Amniotic stem cell (primary cell): ENCODE measurements around the gene AK1.

Experiments used
- DNase-seq: peaks from one replicate; lab custom pipeline; 2025; lab: John Stamatoyannopoulos, UW

The AK1 gene

DNA sequence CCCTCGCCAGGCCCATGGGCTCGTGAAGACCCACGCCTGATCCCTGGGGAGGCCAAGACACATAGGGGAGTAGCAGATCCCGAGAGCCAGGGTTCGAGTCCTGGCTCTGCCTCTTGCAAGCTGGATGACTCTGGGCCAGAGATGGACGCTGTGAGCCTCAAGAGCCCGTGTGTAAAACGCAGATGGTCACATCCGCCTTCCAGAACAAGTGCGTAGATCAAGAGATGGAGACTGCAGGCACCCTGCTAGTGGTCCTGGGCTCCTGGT lies 31.1 kb upstream of the AK1 start:
- no peak for DNase-seq

DNA sequence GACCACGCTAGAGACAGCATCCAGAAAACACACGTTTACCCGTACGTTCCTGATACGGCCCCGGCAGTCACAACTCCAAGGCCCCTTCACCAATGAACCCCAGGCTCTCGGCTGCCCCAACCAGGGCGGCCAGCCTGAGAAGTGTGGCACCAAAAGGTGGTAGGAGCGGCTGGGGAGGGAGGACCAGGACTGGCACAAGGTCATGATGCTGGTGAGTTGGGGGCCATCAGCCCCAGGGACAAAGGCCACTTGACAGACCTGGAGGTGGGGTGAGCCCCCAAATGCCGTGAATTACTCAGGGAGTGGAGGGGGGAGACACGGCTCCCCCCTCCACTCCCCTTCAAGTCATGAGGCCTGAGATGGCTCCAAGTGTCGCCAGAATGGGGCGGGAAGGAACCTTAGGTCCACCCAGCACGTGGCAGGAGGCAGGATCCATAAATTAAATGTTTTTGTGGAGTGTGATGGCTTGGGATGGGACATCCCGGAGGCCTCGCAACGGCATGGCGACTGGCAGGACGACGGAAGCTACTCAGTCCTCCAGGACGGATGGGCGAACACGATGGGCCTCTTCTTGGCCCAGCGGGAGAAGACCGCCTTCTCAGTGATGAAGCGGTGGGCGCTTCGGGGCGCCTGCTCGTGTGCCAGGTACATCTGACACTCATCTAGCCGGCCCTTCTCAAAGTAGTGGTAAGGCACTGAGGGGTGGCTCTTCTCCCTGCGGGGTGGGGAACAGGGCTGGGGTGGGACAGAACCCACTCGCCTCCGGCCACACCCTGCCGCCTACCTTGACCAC lies 30.6 kb upstream of the AK1 start:
- DNase-seq: no peak

DNA sequence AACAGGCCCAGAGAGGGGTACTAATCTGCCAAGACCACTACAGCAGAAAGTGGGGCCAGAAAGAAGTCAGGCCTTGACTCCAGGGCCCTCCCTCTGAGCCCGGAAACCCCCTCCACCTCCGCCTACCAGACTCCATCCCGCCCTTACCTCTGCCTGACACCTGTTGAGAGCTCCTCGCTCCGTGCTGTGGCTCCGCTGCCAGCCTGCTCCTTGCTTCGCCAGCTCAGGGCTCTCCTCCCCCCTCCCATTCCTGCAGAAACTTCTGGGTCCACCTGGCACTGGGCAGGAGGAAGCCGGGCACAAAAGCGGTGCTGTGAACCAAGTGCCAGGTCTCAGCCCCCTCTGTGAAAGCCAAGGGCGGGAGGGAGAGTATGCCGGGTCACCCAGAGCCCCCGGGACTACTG lies 28.3 kb upstream of the AK1 start:
- no peak for DNase-seq

DNA sequence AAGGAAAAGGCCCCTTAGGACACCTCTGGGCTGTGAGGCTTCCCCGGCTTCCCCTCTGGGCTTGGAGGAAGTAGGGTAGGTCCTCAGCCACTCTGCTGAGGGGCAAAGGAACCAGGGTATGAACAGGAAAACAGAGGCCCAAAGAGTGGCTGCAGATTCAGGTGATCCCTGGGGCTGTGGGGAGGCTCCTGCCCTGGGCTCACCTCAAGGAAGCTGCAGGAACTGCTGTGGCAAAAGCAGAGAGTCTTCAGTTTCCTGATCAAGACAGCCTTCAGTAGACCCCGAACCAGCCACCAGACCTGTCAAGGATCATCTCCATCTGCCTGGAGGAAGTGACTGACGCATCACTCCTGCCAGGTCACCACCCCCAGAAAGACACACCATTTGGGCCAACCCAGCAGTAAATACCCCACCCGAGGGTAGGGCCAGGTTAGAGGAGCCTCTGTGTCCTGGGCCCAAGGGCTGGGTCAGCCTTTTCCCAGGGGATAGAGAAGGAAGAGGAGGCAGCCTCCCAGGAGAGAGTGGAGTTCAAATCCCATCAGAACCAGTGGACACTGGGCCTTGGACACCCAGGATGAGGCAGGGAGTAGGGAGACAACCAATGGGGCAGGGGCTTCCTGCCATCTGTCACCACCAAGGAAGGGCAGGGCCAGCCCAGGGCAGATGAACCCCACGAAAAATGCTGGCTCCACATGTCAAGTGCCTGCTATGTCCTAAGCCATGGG lies 27.7 kb upstream of the AK1 start:
- no peak for DNase-seq

DNA sequence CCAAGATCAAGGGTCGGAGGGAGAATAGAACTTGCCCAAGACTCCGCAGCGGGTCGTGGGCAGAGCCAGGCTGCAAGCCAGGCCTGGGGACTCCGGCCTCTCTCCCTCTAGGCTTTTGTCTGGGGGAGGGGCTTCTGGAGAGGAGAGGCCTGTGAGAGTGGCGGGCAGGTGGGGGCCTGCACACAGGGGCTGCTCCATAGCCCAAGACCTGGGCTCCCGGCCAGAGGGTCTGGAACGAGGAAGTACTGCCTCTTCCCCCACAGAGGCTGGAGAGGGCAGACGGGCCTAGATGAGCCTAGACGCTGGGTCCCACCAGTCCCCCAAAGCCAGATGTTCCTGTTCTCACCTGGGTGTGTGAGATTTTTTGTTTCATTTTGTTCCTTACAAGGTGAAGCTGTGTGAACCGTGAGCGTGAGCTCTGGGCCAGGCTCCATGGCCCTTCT lies 27.1 kb upstream of the AK1 start:
- no peak for DNase-seq

DNA sequence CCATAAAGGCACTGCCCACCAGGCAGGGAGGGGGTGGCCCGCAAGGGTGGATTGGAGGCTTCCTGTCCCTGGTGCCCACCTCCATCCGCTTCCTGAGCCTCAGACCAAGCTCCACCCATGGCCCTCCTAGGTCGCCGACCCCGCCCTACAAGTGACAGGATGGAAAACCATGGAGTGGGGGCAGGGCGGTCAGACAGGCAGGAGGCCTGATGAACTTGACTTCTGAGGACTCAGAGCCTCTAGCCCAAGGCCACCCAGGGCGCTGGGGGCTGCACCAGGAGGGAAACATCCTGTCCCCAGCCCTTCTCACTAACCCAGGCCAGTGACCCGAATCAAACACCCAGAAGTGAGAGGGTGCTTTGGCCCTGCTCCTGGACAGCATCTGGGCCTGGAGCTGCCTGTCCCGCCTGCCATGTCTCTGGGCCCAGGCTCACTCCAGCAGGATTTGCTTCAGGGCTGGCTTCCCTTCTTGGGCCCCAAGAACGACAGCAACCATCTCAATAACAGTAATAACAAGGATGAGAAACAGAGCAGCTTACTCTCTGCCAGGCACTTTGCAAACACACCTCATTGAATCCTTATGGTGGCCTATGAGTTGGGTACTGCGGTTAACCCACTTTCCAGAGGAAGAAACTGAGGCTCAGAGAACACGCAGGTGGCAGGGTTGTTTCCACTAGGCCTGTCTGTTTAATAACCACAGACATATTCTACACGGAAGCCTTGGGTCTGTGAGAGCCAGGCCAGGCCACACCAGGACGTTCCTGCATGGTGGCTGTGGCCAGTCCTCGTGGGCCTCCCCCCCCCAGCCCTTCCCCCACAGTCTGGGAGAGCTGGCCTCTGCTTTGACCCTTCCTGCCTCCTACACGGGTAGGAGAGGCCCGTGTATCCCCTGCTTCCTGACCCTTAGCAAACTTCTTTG lies 26.3 kb upstream of the AK1 start:
- no peak for DNase-seq

DNA sequence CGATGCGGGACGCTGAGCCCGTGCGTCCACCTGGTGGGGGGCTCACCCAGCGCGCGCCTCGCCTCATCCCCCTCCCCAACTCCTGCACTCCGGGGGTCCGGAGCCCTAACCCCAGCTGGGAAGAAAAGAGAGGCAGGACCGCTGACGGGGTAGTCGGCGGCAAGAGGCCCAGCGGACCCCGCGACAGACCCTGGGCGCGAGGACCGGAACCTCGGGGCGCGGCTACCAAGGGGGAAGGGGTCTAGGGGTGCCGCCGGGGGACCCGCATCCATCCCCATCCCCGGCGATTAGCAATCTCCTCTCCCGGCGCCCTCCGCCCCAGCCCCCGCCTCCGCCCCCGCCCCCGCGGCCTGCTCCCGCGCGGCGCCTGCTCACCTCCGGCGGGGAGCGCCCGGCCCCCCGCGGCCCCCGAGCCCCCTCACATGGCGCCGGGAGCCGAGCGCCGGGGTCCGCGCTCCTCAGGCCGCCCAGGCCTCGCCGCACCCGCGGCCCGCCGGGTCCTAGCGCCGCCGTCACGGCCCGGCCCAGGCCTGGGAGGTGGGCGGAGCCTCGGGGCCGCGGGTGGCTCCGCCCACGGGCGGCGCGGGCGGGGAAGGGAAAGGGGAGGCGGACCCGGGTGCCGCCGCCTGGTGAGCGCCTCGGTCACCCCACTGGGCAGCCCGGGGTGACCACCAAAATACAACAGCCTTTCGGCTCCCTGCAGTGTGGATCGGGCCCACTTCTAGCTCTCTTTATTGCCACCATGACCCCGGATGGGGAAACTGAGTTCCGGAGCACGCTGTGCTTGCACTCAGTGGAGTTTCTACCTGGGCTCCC lies 21.9 kb upstream of the AK1 start, which contains the start of gene ST6GALNAC6:
Gene ST6GALNAC6, minus strand, starts transcription at position 476 of the 816 bp plus-strand sequence. CDS start 1,622 bp downstream, outside the sequence.
- DNase-seq: peak; percentile 47

DNA sequence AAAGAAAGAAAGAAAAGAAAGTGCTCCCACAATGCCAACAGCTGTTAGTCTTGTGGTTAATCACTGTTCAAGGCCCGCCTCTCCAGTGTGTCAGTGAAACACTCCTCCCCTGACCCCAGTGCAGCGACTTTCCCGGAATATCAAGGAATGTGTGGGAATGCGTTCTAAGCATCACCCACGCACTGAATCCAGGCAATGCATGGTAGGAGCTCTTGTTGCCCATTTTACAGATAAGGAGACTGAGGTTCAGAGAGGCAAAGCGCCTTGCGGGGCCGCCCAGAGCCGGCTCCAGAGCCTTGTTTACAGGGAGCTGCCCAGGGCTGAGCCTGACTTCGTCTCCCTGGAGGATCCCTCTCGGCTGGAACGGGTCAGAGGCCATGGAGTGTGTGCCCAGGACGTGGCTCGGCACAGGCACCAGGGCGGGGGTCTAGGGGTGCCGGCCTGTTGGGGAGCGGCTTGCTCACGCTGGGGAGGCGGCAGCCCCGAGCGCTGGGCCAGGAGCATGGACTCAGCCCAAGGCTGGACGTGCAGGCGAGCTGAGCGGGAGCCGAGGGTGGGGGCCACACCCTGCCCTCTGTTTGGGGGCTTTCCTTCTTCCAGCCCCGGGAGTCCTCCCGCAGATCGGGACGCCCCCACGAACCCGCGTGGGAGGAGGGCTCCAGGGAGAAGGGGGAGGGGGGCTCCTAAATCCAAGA lies 21.1 kb upstream of the AK1 start:
- DNase-seq: peak; percentile 45

DNA sequence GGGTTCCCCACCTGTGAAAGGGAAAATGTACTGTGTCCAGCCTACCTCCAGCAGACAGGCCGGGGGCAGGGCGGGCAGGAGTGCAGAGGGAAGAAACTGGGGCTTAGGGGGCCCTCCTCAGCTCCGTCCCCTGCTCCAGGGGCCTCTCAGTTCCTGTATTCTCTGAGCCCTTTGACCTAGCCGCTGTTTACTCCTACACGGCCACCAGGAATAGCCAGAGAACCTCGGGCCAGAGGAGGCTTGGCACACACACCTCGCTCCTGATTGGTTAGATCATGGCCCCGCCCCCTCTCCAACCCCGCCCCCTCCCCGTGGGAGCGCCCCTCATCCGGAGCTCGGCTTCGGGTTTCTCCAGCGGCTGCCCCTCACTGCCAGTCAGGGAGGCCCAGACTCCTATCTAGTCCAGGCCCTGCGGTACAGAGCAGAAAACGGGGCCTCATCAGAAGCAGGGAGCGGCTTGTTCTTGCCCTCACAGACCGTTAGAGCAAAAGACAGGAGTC lies 19.8 kb upstream of the AK1 start:
- DNase-seq: no peak

DNA sequence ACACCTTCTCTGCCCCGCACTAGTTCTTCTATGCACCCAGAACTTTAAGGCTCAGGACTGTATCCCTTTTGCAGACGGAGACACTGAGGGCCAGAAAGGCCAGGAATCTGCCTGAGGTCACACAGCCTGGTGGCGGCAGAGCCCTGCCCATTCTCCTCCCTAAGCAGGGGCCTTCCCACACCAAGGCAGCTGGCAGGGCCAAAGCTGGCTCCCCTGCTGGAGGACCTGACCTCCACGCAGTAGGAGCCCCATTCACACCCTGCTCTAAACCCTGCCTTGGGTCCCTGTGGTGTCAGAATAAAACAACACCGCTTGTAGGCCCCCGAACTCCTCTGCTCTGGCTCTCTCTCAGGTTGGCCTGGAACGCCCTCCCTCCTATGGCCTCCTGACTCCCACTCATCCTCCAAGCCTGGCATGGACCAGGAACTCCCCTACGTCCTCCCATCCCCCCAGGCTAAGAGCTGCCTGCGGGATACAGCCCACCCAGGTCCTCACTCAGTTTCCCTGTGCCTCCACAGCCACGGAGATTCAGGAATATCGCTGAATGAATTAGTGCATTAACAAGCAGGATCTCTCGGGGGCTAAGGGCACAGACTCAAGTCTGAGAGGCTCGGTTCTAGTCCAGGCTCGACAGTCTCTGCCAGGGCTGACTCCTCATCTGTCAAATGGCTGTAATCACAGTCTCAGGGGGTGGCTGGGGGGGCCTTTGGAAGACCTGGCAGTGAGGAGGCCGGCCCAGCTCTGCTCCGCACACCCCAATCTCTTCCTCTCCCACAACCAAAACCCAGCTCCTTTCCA lies 19.1 kb upstream of the AK1 start:
- DNase-seq: no peak

DNA sequence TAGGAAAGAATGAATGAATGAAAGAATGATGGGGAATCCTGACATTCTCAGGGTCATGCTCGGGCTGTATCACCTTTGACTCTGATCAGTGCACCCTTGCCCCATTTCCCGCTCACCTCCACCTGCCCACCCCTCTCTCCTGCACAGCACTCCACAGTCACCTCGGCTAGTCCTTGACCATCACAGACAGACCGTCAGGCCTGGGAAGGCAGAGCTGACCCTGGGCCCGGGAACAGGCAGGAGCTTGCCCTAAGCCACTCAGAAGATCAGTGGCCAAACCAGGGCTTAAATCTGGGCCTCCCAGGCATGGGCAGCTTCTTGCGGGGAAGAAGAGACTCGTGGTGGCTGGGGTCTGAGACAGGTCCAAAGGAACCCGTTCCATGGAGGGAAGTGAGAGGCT lies 18.3 kb upstream of the AK1 start:
- DNase-seq: no peak

DNA sequence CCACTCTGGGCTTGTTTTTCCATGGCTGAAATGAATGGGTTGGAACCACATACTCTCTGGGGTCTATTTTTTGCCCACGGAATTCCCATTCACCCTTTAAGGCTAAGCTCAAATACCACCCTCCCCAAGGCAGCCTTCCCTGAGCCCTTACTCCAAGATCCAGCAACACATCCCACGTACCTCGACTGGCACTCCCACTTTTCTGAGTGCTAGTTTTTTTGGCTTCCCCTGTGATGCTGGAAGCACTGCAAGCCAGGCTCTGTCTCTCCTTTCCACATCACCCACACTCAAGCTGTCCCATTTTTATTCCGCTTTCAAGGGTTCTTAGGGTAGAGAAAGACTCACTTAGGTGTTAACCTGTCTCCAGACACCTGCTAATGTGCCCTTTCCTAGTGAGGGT lies 15.9 kb upstream of the AK1 start:
- no peak for DNase-seq

DNA sequence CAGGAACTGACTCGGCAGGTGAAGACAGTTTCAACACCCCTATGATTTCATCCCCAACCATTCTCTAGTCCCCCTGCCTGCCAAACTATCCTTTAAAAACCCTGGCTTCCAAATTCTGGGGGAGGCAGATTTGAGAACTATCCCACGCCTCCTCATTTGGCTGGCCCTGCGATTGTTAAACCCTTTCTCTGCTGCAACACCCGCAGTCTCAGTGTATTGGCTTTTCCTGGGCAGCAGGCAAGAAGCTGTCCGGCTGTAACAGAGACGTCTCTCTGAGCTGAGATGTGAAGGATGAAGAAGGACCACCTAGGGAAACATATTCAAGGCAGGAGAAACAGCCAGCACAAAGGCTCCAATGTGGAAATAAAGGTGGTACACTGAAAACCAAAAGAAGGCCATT lies 15.4 kb upstream of the AK1 start:
- DNase-seq: no peak

DNA sequence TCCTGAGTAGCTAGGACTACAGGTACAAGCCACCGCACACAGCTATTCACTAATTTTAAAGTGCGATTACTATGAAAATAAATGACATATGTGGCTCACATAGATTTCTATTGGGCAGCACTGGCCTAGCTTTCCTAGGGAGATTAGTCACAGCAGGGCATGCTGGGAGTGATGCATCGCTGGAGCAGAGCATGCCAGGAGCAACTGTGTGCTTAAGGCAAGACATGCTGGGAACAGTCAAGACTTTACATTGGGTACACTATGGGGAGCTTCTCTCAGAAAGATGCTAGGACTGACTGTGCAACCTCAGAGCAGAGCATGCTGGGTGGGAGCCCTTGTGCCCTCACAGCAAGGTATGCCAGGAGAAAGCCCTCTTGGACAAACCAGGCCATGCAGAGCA lies 12.6 kb upstream of the AK1 start:
- DNase-seq: no peak

DNA sequence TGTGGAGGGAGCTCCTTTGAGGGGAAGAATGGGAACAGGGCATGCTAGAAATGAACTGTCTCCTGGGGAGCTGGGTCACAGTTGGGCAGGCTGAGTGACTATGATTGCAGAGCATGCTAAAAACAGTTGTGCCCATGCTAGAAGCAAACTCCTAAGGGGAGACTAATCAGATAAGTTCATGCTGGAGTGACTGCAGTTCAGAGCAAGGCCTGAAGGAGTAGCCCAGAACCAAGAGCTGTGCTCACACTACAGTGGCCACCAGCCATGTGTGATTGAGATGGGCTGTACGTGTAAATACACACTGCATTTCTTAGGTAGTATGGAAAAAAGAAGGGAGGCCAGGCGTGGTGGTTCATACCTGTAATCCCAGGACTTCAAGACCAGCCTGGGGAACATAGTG lies 10.3 kb upstream of the AK1 start:
- no peak for DNase-seq

DNA sequence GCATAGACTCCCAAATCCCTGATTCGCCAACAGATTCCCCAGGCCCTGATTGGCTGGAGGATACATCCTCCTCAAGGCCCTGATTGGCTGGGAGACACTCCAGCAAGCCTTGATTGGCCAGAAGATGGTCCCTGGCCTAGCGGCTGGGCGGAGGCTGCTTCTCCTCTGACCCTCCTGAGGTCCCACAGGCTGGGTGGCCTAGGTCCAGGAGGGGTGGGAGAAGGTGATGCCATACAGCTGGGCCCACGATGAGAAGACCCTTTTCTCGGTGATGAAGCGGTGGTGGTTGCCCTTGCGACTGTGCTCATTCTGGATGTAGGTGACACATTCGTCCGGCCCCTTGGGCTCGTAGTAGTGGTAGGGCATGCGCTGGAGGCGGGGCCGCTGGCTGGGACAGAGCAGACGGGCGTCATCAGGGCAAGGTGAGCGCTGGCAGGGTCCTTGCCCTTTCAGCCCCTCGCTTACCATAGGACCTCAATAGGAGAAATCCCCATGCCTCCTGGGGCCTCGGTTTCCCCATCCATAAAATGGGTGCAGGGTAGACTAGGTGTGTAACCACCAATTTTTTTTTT lies 9.0 kb upstream of the AK1 start:
- no peak for DNase-seq

DNA sequence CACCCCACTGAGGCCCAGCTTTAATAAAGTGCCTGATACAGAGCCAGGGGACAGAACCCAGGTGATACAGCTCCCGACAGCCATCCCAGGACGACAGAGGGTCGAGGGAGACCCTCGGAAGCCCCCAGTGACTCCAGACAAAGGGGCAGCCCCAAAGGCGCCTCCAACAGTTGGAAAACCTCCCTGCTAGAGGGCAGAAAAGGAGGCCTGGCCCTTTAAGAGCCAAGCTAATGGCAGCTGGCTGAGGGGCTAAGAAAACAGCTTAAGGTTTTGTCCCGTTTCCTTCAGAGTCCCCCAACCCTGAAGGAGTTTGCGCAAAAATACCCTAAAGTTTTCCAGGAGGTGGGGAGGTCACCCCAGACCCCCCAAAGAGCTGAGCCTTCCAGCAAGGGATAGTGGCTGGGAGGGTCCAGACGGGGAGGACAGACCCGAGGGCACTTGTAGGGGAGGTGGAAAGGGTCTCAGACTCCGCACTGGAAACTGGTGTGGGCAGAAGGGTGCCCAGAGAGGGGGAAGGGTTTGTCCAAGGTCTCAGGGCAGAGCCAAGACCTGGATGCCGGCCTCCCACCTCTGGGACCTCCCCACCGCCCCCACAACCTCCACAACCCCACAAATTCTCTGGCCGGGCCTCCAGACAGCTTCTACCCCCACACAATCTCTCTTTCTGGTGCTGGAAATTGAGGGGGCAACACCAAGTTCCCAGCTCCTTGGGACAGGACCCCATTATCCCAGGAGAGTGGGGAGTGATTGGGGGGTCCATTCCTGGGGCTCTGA lies 8.2 kb upstream of the AK1 start:
- DNase-seq: no peak

DNA sequence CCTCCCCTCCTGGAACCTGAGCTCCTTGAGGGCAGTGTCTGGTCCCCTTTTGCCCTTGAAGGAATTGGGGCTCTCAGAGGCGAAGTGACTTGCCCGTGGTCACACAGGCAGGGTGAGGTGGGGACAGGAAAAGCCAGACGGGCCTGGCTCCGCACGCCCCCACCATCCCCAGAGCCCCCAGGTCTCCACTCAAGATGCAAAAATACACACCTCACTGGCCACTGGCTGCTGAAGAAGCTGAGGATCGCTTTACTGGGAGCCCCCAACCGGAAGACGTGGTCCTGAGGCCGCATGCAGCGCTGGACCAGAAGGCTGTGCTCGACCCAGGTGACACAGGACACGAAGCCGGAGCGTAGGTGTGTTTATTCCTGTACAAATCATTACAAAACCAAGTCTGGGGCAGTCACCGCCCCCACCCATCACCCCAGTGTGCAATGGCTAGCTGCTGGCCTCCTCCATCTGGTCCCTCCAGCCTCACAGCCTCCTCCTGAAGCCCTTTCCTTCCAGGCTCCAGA lies 7.6 kb upstream of the AK1 start:
- DNase-seq: no peak

DNA sequence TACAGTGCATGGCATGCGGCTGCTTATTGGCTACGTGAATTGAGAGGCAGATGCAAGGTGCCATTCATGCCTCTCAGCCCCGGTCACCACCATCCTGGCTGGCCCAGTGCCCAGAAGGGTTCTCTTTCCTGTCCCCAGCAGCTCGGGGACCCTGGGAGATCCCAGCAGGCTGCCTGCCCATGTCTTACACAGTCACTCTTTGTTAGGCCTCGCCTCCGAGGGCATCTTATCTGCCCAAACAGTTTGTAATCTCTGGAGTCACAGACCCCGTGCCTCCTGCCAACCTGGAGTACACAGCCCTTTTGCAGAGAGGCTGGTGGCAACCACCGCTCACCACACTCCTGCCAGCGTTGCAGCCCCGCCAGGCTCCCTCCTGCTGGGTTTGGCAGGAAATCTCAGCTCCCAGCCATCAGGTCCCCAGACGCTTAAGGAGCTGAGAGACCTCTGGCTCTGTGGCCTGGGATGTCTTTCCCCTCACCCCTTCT lies 7.0 kb upstream of the AK1 start:
- no peak for DNase-seq
